Measurements from ENCODE around the gene RPS19BP1. TPM values are rescaled to one million over a fixed set of nuclear protein-coding genes. Genes with fewer than 3 reads are reported as not detected.

The RPS19BP1 gene
- total and polyA plus RNA-seq, 8 donors = 36.9 to 684 (median 155) TPM

- 92 to 94% (median 93%) methylated on average over 16 of the region's 16 CpGs for WGBS, 5 donors
- peaks cover 27 to 57% (median 48%) of the 10 kb centered on the region in 4 donors for H3K4me1 ChIP-seq
- intact Hi-C loops (cut with DNase I; ENCODE audit: low total_unique reads) = no loop called here
- H3K9me3 ChIP-seq = no peaks in the 10 kb centered on the region
- peak overlapping the region in 1 of 4 donors; percentile 95 for H3K4me3 ChIP-seq
- no peak for DNase-seq
- H3K27ac ChIP-seq = no peak overlapping the region
- TF ChIP-seq EP300 (IDR thresholded peaks at IDR 0.05) = no peak
- TF ChIP-seq POLR2A (IDR thresholded peaks at IDR 0.05) = no peak
- TF ChIP-seq POLR2AphosphoS5 (IDR thresholded peaks at IDR 0.05) = no peak
- TF ChIP-seq, protein P1, sequence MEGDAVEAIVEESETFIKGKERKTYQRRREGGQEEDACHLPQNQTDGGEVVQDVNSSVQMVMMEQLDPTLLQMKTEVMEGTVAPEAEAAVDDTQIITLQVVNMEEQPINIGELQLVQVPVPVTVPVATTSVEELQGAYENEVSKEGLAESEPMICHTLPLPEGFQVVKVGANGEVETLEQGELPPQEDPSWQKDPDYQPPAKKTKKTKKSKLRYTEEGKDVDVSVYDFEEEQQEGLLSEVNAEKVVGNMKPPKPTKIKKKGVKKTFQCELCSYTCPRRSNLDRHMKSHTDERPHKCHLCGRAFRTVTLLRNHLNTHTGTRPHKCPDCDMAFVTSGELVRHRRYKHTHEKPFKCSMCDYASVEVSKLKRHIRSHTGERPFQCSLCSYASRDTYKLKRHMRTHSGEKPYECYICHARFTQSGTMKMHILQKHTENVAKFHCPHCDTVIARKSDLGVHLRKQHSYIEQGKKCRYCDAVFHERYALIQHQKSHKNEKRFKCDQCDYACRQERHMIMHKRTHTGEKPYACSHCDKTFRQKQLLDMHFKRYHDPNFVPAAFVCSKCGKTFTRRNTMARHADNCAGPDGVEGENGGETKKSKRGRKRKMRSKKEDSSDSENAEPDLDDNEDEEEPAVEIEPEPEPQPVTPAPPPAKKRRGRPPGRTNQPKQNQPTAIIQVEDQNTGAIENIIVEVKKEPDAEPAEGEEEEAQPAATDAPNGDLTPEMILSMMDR (IDR thresholded peaks at IDR 0.05) = no peak
- no peaks in the 10 kb centered on the region for H3K27me3 ChIP-seq
- peaks cover 32 to 55% (median 51%) of the 10 kb centered on the region in 4 donors for H3K36me3 ChIP-seq
Observed at GRCh38 chr22:39504071-39504470, 28.5 kb downstream of the RPS19BP1 start.

DNA sequence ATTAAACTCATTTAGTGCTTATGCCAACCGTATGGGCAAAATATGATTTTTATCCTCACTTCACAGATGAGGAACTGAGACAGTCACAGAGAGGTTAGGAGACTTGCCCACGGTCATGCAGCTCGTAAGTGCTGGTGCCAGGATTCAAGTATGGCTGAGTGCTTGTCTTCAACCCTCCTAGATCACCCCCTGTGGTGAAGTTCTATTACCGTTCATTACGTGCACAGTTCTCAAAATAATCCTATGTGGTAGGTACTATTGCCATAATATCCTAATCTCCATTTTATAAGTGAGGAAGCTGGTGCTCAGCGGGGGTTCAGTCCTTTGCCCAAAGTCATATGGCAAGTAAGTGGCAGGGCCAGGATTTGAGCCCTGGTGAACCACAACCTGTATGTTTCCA is 28.9 kb downstream of the RPS19BP1 start:
- peak overlapping the region in 1 of 5 donors; percentile 91 for H3K27ac ChIP-seq
- DNase-seq = no peak
- H3K4me3 ChIP-seq = peak overlapping the region in 3 of 4 donors; percentile 95 to 99 (median 95)
- peaks cover 28 to 51% (median 47%) of the 10 kb centered on the region in 4 donors for H3K36me3 ChIP-seq
- H3K4me1 ChIP-seq = peaks cover 27 to 60% (median 51%) of the 10 kb centered on the region in 4 donors
- no peaks in the 10 kb centered on the region for H3K27me3 ChIP-seq
- TF ChIP-seq, protein P1 (IDR thresholded peaks at IDR 0.05) = no peak
- TF ChIP-seq EP300 (IDR thresholded peaks at IDR 0.05) (no peak), POLR2AphosphoS5 (IDR thresholded peaks at IDR 0.05) (no peak), POLR2A (IDR thresholded peaks at IDR 0.05) (no peak)
- no peaks in the 10 kb centered on the region for H3K9me3 ChIP-seq
- intact Hi-C loops (cut with DNase I; ENCODE audit: low total_unique reads) = no loop called here
- WGBS, 5 donors = 45 to 66% (median 59%) methylated on average over 6 of the region's 6 CpGs

DNA sequence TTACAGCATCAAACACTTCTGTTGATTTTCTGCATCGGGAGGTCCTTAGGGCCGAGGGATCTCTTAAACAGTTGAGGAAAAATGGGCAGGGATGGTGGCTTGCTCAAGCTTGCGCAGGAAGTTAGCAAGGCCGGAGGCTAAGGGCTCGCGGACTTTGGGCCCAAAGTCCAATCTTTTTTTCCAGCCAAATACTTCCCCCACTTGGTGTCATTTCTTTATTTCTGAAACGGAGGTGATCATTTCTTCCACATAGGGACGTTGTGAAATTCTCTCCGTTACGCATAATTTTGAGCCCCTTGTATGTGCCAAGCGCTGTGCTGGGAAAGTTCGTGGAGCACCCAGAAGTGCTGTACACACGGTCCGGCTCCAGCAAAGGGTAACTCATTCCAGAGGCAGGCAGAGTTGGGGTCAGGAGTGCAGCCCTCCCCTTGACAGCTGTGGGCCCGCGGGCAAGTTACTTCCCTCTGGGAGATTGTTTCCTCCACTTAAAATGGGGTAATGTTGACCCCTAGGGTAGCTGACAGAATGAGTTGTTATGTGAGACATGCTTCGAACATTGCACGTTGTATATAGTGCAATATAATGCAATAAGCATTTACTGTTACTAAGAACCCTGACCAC is 29.6 kb downstream of the RPS19BP1 start:
- Histone ChIP-seq H3K9me3 (no peaks in the 10 kb centered on the region), H3K27ac (peak overlapping the region; percentile 80 to 94 (median 90)), H3K4me1 (peaks cover 34 to 66% (median 59%) of the 10 kb centered on the region in 4 donors), H3K4me3 (peak overlapping the region; percentile 71 to 99 (median 95)), H3K27me3 (no peaks in the 10 kb centered on the region), H3K36me3 (peaks cover 28 to 43% (median 39%) of the 10 kb centered on the region in 4 donors)
- no peak for DNase-seq
- WGBS, 5 donors = 3 to 7% (median 4%) methylated on average over 18 of the region's 18 CpGs
- TF ChIP-seq POLR2AphosphoS5 (IDR thresholded peaks at IDR 0.05) = no peak
- TF ChIP-seq EP300 (IDR thresholded peaks at IDR 0.05) = no peak
- no peak for TF ChIP-seq POLR2A (IDR thresholded peaks at IDR 0.05)
- TF ChIP-seq, protein P1 (IDR thresholded peaks at IDR 0.05) = no peak
- intact Hi-C loops (cut with DNase I; ENCODE audit: low total_unique reads) = no loop called here

- WGBS, 5 donors = 0 to 1% (median 0%) methylated on average over 37 to 58 of the region's 58 CpGs
- peak within 1 kb of the TSS; percentile 80 to 94 (median 90) for H3K27ac ChIP-seq
- intact Hi-C loops (cut with DNase I; ENCODE audit: low total_unique reads) = no loop called here
Observed at GRCh38 chr22:39502109-39502788, 30.3 kb downstream of the RPS19BP1 start, which contains the start of gene MIEF1. TSS of gene MIEF1 (plus strand) at chr22:39502290. CDS start at chr22:39511295, 9,005 bp downstream.

More at GRCh38 chr22:39502109-39502788, 30.3 kb downstream of the RPS19BP1 start, which contains the start of gene MIEF1:
- Histone ChIP-seq H3K4me1 (peaks cover 35 to 68% (median 59%) of the 10 kb centered on the region in 4 donors), H3K27me3 (no peaks in the 10 kb centered on the region), H3K36me3 (peaks cover 28 to 37% (median 33%) of the 10 kb centered on the region in 4 donors), H3K9me3 (no peaks in the 10 kb centered on the region), H3K4me3 (peak within 1 kb of the TSS; percentile 71 to 99 (median 95))
- peak; percentile 99 for DNase-seq
- TF ChIP-seq EP300 (IDR thresholded peaks at IDR 0.05) (no peak), POLR2AphosphoS5 (IDR thresholded peaks at IDR 0.05) (peak; percentile 65 to 96 (median 91))
- TF ChIP-seq, protein P1 (IDR thresholded peaks at IDR 0.05) = no peak
